Measurements from ENCODE around the gene RAB3IL1. TPM values are rescaled to one million over a fixed set of nuclear protein-coding genes. Genes with fewer than 3 reads are reported as not detected.

Gene RAB3IL1
- polyA plus RNA-seq, 3 donors: 0.13 TPM; not detected in 2

DNA sequence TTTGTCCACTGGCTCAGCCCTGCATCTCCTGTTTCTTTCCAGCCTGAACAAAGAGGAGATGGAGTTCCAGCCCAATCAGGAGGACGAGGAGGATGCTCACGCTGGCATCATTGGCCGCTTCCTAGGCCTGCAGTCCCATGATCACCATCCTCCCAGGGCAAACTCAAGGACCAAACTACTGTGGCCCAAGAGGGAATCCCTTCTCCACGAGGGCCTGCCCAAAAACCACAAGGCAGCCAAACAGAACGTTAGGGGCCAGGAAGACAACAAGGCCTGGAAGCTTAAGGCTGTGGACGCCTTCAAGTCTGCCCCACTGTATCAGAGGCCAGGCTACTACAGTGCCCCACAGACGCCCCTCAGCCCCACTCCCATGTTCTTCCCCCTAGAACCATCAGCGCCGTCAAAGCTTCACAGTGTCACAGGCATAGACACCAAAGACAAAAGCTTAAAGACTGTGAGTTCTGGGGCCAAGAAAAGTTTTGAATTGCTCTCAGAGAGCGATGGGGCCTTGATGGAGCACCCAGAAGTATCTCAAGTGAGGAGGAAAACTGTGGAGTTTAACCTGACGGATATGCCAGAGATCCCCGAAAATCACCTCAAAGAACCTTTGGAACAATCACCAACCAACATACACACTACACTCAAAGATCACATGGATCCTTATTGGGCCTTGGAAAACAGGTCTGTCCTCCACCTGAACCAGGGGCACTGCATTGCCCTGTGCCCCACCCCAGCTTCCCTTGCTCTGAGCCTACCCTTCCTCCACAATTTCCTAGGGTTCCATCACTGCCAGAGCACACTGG is 45.0 kb upstream of the RAB3IL1 start:
- peaks cover 47 to 63% of the 10 kb centered on the region in 2 donors for H3K4me1 ChIP-seq (ENCODE audit: control insufficient read depth in 1 of 2, insufficient read depth in 2 of 2, low read length in 2 of 2)
- H2AFZ ChIP-seq (ENCODE audit: insufficient read depth, low read depth, low read length, poor library complexity, severe bottlenecking): no peak overlapping the region
- 86% methylated on average over 4 of the region's 12 CpGs for whole genome bisulfite sequencing (ENCODE audit: insufficient coverage)
- TF ChIP-seq, protein P1, sequence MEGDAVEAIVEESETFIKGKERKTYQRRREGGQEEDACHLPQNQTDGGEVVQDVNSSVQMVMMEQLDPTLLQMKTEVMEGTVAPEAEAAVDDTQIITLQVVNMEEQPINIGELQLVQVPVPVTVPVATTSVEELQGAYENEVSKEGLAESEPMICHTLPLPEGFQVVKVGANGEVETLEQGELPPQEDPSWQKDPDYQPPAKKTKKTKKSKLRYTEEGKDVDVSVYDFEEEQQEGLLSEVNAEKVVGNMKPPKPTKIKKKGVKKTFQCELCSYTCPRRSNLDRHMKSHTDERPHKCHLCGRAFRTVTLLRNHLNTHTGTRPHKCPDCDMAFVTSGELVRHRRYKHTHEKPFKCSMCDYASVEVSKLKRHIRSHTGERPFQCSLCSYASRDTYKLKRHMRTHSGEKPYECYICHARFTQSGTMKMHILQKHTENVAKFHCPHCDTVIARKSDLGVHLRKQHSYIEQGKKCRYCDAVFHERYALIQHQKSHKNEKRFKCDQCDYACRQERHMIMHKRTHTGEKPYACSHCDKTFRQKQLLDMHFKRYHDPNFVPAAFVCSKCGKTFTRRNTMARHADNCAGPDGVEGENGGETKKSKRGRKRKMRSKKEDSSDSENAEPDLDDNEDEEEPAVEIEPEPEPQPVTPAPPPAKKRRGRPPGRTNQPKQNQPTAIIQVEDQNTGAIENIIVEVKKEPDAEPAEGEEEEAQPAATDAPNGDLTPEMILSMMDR (IDR thresholded peaks at IDR 0.05): no peak
- peak in 2 of 3 donors; percentile 44 to 80 for DNase-seq
- H3K4me1 Mint-ChIP-seq: peaks cover 54% of the 10 kb centered on the region
- H4K20me1 ChIP-seq (ENCODE audit: insufficient read depth, low read length): peaks cover 60% of the 10 kb centered on the region
- H3K79me2 ChIP-seq (ENCODE audit: insufficient read depth, low read length): peaks cover 40% of the 10 kb centered on the region
- peaks cover 0 to 18% (median 9%) of the 10 kb centered on the region in 7 donors for H3K9me3 Mint-ChIP-seq
- H3K27me3 ChIP-seq (ENCODE audit: control insufficient read depth in 2 of 2, insufficient read depth in 2 of 2, low read length in 2 of 2): no peaks in the 10 kb centered on the region
- H3K36me3 ChIP-seq (replicated peaks in 1 of 2; ENCODE audit: control insufficient read depth in 1 of 2, insufficient read depth in 2 of 2, low read length in 2 of 2): peaks cover 29 to 69% of the 10 kb centered on the region in 2 donors
- peak overlapping the region; percentile 97 to 99 (median 99) for H3K27ac Mint-ChIP-seq
- peak overlapping the region; percentile 100 for H3K9ac ChIP-seq (ENCODE audit: insufficient read depth, low read length, poor library complexity, severe bottlenecking)
- H3K4me3 Mint-ChIP-seq: peak overlapping the region; percentile 21 to 97
- H3K27ac ChIP-seq (ENCODE audit: low read depth in 1 of 2, low read length in 2 of 2): peak overlapping the region; percentile 95 to 97
- peak overlapping the region; percentile 83 for H3K4me2 ChIP-seq (replicated peaks; ENCODE audit: extremely low read depth, low read length, poor library complexity, severe bottlenecking)
- H3K27me3 Mint-ChIP-seq (ENCODE audit: low read depth in 3 of 3): peaks cover 0 to 45% (median 0%) of the 10 kb centered on the region in 3 donors
- peak overlapping the region in 2 of 3 experiments; percentile 24 to 100 for H3K4me3 ChIP-seq (replicated peaks in 1 of 3; ENCODE audit: low read depth in 2 of 3, low read length in 3 of 3)
- no peaks in the 10 kb centered on the region for H3K9me3 ChIP-seq (replicated peaks in 1 of 2; ENCODE audit: control insufficient read depth in 1 of 2, insufficient read depth in 1 of 2, low read length in 2 of 2)
- H3K36me3 Mint-ChIP-seq: peaks cover 75 to 89% of the 10 kb centered on the region in 2 donors
- intact Hi-C loops (cut with micrococcal nuclease): loop anchor here in 1 of 2 donors (2.0 to 5.0 kb wide), 2 partner anchors 62 to 120 kb away; no protein-coding TSS in a partner anchor

DNA sequence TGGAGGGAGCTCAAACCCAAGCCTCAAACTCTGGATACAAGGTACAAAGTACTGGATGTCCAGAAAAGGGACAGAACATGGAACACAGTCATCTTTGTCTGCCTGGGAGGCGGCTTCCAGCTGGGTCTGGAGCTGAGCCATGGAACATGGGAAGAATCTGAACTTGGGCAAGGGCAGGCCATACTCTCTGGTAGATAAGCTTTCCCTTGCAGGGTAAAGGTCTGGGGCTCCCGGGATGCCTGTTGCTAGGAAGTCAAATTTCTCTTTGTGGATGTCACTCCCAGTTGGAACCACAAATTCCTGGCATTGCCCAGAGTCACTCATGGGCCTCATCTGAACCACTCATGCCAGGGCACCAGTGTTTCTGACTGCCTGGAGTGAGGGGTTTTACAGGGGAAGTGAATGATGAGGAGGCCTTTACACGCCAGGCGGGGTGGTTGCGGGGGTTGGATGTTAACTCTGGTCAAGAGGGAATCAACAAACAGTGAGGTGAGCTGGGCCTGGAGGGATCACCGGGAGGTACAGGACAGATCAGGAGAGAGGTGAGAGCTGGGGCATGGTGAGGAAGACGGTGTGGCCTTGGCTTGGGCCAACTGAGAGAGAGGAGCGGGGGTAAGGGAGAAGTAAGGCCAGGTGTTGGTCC is 44.3 kb upstream of the RAB3IL1 start:
- H3K4me3 Mint-ChIP-seq: peak overlapping the region in 1 of 2 donors; percentile 55

More for the DNA sequence above, 44.3 kb upstream of the RAB3IL1 start:
- Histone ChIP-seq H3K4me1 (ENCODE audit: control insufficient read depth in 1 of 2, insufficient read depth in 2 of 2, low read length in 2 of 2) (peaks cover 54 to 70% of the 10 kb centered on the region in 2 donors), H2AFZ (ENCODE audit: insufficient read depth, low read depth, low read length, poor library complexity, severe bottlenecking) (no peak overlapping the region), H3K4me3 (replicated peaks in 1 of 3; ENCODE audit: low read depth in 2 of 3, low read length in 3 of 3) (no peak overlapping the region), H3K9me3 (replicated peaks in 1 of 2; ENCODE audit: control insufficient read depth in 1 of 2, insufficient read depth in 1 of 2, low read length in 2 of 2) (no peaks in the 10 kb centered on the region), H3K27me3 (ENCODE audit: control insufficient read depth in 2 of 2, insufficient read depth in 2 of 2, low read length in 2 of 2) (no peaks in the 10 kb centered on the region), H3K79me2 (ENCODE audit: insufficient read depth, low read length) (peaks cover 35% of the 10 kb centered on the region), H3K27ac (ENCODE audit: low read depth in 1 of 2, low read length in 2 of 2) (peak overlapping the region; percentile 95 to 97), H4K20me1 (ENCODE audit: insufficient read depth, low read length) (peaks cover 54% of the 10 kb centered on the region), H3K4me2 (replicated peaks; ENCODE audit: extremely low read depth, low read length, poor library complexity, severe bottlenecking) (no peak overlapping the region), H3K36me3 (replicated peaks in 1 of 2; ENCODE audit: control insufficient read depth in 1 of 2, insufficient read depth in 2 of 2, low read length in 2 of 2) (peaks cover 30 to 71% of the 10 kb centered on the region in 2 donors), H3K9ac (ENCODE audit: insufficient read depth, low read length, poor library complexity, severe bottlenecking) (no peak overlapping the region)
- DNase-seq: peak in 1 of 3 donors; percentile 59
- Mint-ChIP-seq H3K9me3 (peaks cover 0 to 16% (median 8%) of the 10 kb centered on the region in 7 donors), H3K4me1 (peaks cover 61% of the 10 kb centered on the region), H3K27ac (peak overlapping the region; percentile 97 to 99 (median 99)), H3K36me3 (peaks cover 80 to 94% of the 10 kb centered on the region in 2 donors), H3K27me3 (ENCODE audit: low read depth in 3 of 3) (peaks cover 0 to 43% (median 0%) of the 10 kb centered on the region in 3 donors)
- 94% methylated on average over 8 of the region's 8 CpGs for WGBS (ENCODE audit: insufficient coverage)
- TF ChIP-seq, protein P1 (IDR thresholded peaks at IDR 0.05): no peak
- intact Hi-C loops (cut with micrococcal nuclease): loop anchor here in 1 of 2 donors (2.0 to 5.0 kb wide), 2 partner anchors 63 to 121 kb away; no protein-coding TSS in a partner anchor
